ENCODE results near the gene JAM2.

Gene JAM2

GRCh38 chr21:25632296-25632695 lies 6.8 kb upstream of the JAM2 start:
- no peak for DNase-seq (ENCODE audit: low spot score)
- TF ChIP-seq CTCF (IDR thresholded peaks at IDR 0.05; ENCODE audit: borderline replicate concordance, control extremely low read depth, extremely low read depth, insufficient read depth, missing control alignments): no peak
- in situ Hi-C loops (cut with MboI; ENCODE audit: low sequenced_read_pairs, unreplicated experiment): no loop called here

- no peak for TF ChIP-seq CTCF (IDR thresholded peaks at IDR 0.05; ENCODE audit: borderline replicate concordance, control extremely low read depth, extremely low read depth, insufficient read depth, missing control alignments)
- no peak for DNase-seq (ENCODE audit: low spot score)
- in situ Hi-C loops (cut with MboI; ENCODE audit: low sequenced_read_pairs, unreplicated experiment): no loop called here
Observed at GRCh38 chr21:25635310-25635709, 3.7 kb upstream of the JAM2 start.

- TF ChIP-seq CTCF (IDR thresholded peaks at IDR 0.05; ENCODE audit: borderline replicate concordance, control extremely low read depth, extremely low read depth, insufficient read depth, missing control alignments): no peak
- in situ Hi-C loops (cut with MboI; ENCODE audit: low sequenced_read_pairs, unreplicated experiment): no loop called here
- peak; percentile 35 for DNase-seq (ENCODE audit: low spot score)
Observed at GRCh38 chr21:25636727-25637126, 2.3 kb upstream of the JAM2 start.

GRCh38 chr21:25637851-25638659 lies 1.0 kb upstream of the JAM2 start:
- no peak for TF ChIP-seq CTCF (IDR thresholded peaks at IDR 0.05; ENCODE audit: borderline replicate concordance, control extremely low read depth, extremely low read depth, insufficient read depth, missing control alignments)
- DNase-seq (ENCODE audit: low spot score): no peak

GRCh38 chr21:25639551-25640201 lies 618 bp downstream of the JAM2 start:
- peak; percentile 59 for TF ChIP-seq CTCF (IDR thresholded peaks at IDR 0.05; ENCODE audit: borderline replicate concordance, control extremely low read depth, extremely low read depth, insufficient read depth, missing control alignments)
- peak; percentile 86 for DNase-seq (ENCODE audit: low spot score)
- in situ Hi-C loops (cut with MboI; ENCODE audit: low sequenced_read_pairs, unreplicated experiment): no loop called here

More at GRCh38 chr21:25637851-25638659, 1.0 kb upstream of the JAM2 start:
- in situ Hi-C loops (cut with MboI; ENCODE audit: low sequenced_read_pairs, unreplicated experiment): no loop called here

GRCh38 chr21:25640202-25640942 lies 1.3 kb downstream of the JAM2 start:
- no peak for TF ChIP-seq CTCF (IDR thresholded peaks at IDR 0.05; ENCODE audit: borderline replicate concordance, control extremely low read depth, extremely low read depth, insufficient read depth, missing control alignments)
- DNase-seq (ENCODE audit: low spot score): peak; percentile 58
- in situ Hi-C loops (cut with MboI; ENCODE audit: low sequenced_read_pairs, unreplicated experiment): no loop called here
